SH-SY5Y (cell line): ENCODE measurements around the gene MKNK2.

ENCODE experiments used
- GATA2 ChIP-seq: IDR thresholded peaks from 2 replicates; pipeline ENCODE4 v1.6.1; 2011; ENCODE audit warnings: mild to moderate bottlenecking, low read depth, low read length
- GATA3 ChIP-seq: IDR thresholded peaks from 2 replicates; pipeline ENCODE4 v1.6.1; 2011; ENCODE audit warnings: low read depth, mild to moderate bottlenecking, low read length, moderate library complexity

GRCh38 chr19:2076526-2076944 lies 25.5 kb upstream of the MKNK2 start:
- no peak for TF ChIP-seq GATA2
- no peak for TF ChIP-seq GATA3
